Pulmonary artery endothelial cell (primary cell): ENCODE measurements around the gene SLC24A5. TPM values are rescaled to one million over a fixed set of nuclear protein-coding genes. Genes with fewer than 3 reads are reported as not detected.

Experiments
- DNase-seq: peaks from one replicate; pipeline ENCODE4 v3.0.0-alpha.2; 2011; ENCODE audit warnings: low read depth, low spot score
- total RNA-seq: library from RNA; depleted of rRNA; stranded (reverse); fragments of >200 nt; gene quantifications from 2 replicates; pipeline ENCODE4 v1.2.3, GENCODE V29; 2014

Gene SLC24A5
- total RNA-seq, 1 donor from 2014 or later = not detected

GRCh38 chr15:48186271-48186670, 65.5 kb downstream of the SLC24A5 start:
- DNase-seq = no peak

- peak; percentile 22 for DNase-seq
Observed at GRCh38 chr15:48190932-48191573, 70.3 kb downstream of the SLC24A5 start.

- DNase-seq = no peak
Observed at GRCh38 chr15:48191574-48192225, 70.9 kb downstream of the SLC24A5 start, which contains the start of gene CTXN2. Gene CTXN2 (plus strand): TSS chr15:48191665. CDS start chr15:48201301, 9,636 bp downstream.

Other genes with a start within 250 kb of the SLC24A5 start
- 31.3 and 34.3 TPM in 2 replicates for gene MYEF2, start 57.3 kb downstream of the SLC24A5 start, total RNA-seq
- under 0.01 TPM in 1 of 2 replicates, not detected in the other for gene CTXN2, start 70.7 kb downstream of the SLC24A5 start, total RNA-seq
- not detected in 2 replicates for gene SLC12A1, start 85.3 kb downstream of the SLC24A5 start, total RNA-seq
- 57.0 and 72.8 TPM in 2 replicates for gene DUT, start 210.4 kb downstream of the SLC24A5 start, total RNA-seq